CMK (cell line): ENCODE results near the gene SMIM28.

Source experiments
- DNase-seq: peaks from one replicate; pipeline ENCODE4 v3.0.0-alpha.2; 2010; ENCODE audit warnings: low read depth

SMIM28 gene

GRCh38 chr6:138430361-138431145 is 52.8 kb downstream of the SMIM28 start:
- no peak for DNase-seq

- DNase-seq, result no peak
Measured at GRCh38 chr6:138431256-138432062, 53.8 kb downstream of the SMIM28 start.

GRCh38 chr6:138432063-138432356 is 54.3 kb downstream of the SMIM28 start:
- DNase-seq, result no peak
